HUES48 (cell line): ENCODE results near the gene ATAD1.
"Not testable (repeated sequence)": the region's sequence is repeated elsewhere in the genome, so short reads cannot be mapped to it uniquely, and the experiment has no call there.

ENCODE experiments used
- H3K27ac ChIP-seq: one replicate; pipeline ENCODE4 v1.7.0; 2013; ENCODE audit warnings: low read depth, low read length, inconsistent platforms
- H3K27me3 ChIP-seq: 2 replicates; pipeline ENCODE4 v1.6.1; 2013; ENCODE audit warnings: mild to moderate bottlenecking, low read length; ENCODE audit not compliant: control insufficient read depth, insufficient read depth
- H3K36me3 ChIP-seq: 2 replicates; pipeline ENCODE4 v1.6.1; 2013; ENCODE audit warnings: low read length; ENCODE audit not compliant: control insufficient read depth, insufficient read depth
- H3K4me1 ChIP-seq: 2 replicates; pipeline ENCODE4 v1.6.1; 2013; ENCODE audit warnings: mild to moderate bottlenecking, low read length; ENCODE audit not compliant: control insufficient read depth, insufficient read depth
- H3K4me3 ChIP-seq: 2 replicates; pipeline ENCODE4 v1.5.1; 2013; ENCODE audit warnings: mild to moderate bottlenecking, low read depth, low read length
- H3K9ac ChIP-seq: 2 replicates; pipeline ENCODE4 v1.6.1; 2013; ENCODE audit warnings: mild to moderate bottlenecking, low read depth, low read length, moderate library complexity
- H3K9me3 ChIP-seq: 2 replicates; pipeline ENCODE4 v1.6.1; 2013; ENCODE audit warnings: low read length; ENCODE audit not compliant: control insufficient read depth, insufficient read depth

The ATAD1 gene

DNA sequence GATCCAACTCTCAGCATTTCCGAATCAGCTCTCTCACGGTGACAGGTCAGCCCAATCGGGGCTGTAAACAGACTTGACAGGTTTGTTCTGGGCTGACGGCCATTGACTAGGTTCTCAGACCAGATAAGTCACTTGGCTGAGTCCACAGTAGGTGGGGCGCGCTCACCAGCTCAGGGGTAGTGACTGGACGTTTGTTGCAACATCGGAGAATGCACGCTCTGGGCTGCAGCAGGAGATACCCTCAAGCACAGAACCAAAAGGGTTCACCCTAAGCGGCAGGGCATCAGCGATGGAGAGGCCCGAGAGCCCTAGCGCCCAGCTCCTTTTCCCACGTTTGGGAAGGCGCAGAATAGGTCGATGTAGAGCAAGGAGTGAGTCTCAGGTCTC is 43.5 kb upstream of the ATAD1 start:
- Histone ChIP-seq H3K9me3 (no peaks in the 10 kb centered on the region), H3K4me1 (peaks cover 9% of the 10 kb centered on the region; the same call in 1 of the 2 replicates), H3K4me3 (peak overlapping the region; percentile 92), H3K9ac (peak overlapping the region; percentile 65), H3K27me3 (0 out of 2 replicates have a peak, but pooled peaks cover 4% of the 10 kb centered on the region), H3K36me3 (no peaks in the 10 kb centered on the region), H3K27ac (peak overlapping the region; percentile 96)

DNA sequence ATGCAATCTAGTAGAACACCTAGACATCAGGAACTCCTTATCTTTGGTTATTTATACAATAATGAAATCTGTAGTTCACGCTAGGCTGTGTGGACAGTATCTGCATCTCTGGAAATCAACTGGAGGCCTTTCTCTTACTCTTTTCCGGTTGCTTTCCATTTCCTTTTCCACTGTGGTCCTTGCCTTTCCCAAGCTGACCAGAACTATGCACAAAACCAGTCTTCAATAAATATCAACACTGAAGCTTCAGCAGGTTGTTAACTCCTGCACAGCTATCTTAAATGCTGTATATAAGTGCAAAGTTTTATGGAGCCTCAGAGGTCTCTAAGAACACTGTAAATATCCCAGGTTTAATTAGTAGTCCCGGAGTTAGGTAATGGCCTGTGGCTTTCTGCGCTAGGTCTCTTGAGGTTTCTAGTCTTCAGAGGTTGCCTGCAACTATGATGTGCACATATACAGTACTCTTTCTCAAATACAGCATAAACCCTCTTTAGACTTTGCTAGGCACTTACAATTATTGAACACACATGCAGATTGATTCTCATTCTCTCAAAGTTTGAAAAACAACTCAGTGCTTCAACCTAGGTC is 42.9 kb upstream of the ATAD1 start:
- no peak overlapping the region for H3K27ac ChIP-seq
- H3K4me3 ChIP-seq: peak overlapping the region; percentile 92
- no peak overlapping the region for H3K9ac ChIP-seq

DNA sequence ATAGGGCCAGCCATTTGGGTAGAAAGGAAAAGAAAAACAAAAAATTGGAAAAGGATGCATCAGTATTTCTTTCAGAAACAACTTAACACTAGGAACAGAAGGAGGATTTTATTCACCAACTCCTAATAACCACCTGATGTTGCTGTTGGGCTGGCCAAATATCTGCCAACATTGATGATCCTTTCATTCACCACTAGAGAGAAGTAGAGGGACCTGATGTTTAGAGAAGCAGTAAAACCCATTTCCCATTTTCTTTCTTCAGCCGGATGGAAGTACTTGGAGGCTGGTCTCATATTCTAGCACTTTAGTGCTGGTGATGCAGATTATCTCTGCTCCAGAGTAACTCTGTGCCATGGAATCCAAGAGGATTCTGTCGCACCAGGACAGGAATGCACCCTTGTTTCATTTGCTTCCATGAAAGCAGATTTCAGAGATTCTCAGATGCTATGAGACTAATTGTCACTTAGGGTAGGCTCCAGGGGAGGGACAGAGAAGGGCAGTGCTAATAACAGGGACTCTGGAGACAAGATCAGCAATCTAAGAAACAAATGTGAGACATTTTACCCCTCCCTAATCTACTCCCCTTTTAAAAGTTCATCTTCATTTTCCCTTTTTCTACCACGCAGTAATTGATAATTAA is 42.2 kb upstream of the ATAD1 start:
- no peak overlapping the region for H3K27ac ChIP-seq
- H3K4me3 ChIP-seq: no peak overlapping the region
- H3K9ac ChIP-seq: no peak overlapping the region
- H3K9me3 ChIP-seq: no peaks in the 10 kb centered on the region
- 0 out of 2 replicates have a peak, but pooled peaks cover 4% of the 10 kb centered on the region for H3K27me3 ChIP-seq
- H3K4me1 ChIP-seq: peaks cover 9% of the 10 kb centered on the region; the same call in 1 of the 2 replicates
- H3K36me3 ChIP-seq: no peaks in the 10 kb centered on the region

More for the DNA sequence above, 42.9 kb upstream of the ATAD1 start:
- Histone ChIP-seq H3K27me3 (0 out of 2 replicates have a peak, but pooled peaks cover 4% of the 10 kb centered on the region), H3K9me3 (no peaks in the 10 kb centered on the region), H3K4me1 (peaks cover 9% of the 10 kb centered on the region; the same call in 1 of the 2 replicates), H3K36me3 (no peaks in the 10 kb centered on the region)

DNA sequence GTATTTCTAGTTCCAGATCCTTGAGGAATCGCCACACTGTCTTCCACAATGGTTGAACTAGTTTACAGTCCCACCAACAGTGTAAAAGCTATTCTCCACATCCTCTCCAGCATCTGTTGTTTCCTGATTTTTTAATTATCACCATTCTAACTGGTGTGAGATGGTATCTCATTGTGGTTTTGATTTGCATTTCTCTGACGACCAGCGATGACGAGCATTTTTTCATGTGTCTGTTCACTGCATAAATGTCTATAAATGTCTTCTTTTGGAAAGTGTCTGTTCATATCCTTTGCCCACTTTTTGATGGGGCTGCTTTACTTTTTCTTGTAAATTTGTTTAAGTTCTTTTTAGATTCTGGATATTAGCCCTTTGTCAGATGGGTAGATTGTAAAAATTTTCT is 37.6 kb upstream of the ATAD1 start:
- H3K4me1 ChIP-seq, H3K9ac ChIP-seq, H3K4me3 ChIP-seq: not testable (repeated sequence)

DNA sequence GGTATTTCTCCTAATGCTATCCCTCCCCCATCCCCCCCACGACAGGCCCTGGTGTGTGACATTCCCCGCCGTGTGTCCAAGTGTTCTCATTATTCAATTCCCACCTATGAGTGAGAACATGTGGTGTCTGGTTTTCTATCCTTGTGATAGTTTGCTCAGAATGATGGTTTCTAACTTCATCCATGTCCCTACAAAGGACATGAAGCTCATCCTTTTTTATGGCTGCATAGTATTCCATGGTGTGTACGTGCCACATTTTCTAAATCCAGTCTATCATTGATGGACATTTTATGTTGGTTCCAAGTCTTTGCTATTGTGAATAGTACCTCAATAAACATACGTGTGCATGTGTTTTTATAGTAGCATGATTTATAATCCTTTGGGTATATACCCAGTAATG is 37.2 kb upstream of the ATAD1 start:
- H3K9me3 ChIP-seq, H3K4me3 ChIP-seq, H3K36me3 ChIP-seq, H3K9ac ChIP-seq, H3K27me3 ChIP-seq, H3K27ac ChIP-seq, H3K4me1 ChIP-seq: not testable (repeated sequence)

More for the DNA sequence above, 37.6 kb upstream of the ATAD1 start:
- H3K27me3 ChIP-seq, H3K36me3 ChIP-seq, H3K9me3 ChIP-seq, H3K27ac ChIP-seq: not testable (repeated sequence)

DNA sequence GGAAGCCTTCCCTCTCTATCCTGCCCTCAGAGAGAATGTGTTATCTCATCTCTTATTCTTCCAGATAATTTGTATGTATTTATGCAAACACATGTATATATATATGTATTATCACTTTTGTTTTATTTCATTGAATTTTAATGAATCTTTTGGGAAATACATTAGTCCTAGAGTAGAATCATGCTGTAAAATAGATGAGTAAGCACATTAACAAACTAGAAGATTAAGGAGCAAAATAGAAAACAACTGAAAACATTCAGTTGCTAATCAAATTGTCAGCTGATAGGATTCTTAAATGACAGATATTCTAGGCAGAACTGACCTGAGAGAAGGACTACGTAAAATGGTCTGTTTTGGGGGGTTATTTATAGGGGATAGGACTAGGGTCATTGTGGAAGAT is 34.1 kb upstream of the ATAD1 start:
- Histone ChIP-seq H3K27ac (no peak overlapping the region), H3K36me3 (no peaks in the 10 kb centered on the region), H3K9me3 (no peaks in the 10 kb centered on the region), H3K9ac (no peak overlapping the region), H3K4me3 (no peak overlapping the region), H3K27me3 (no peaks in the 10 kb centered on the region), H3K4me1 (peaks cover 10% of the 10 kb centered on the region)

DNA sequence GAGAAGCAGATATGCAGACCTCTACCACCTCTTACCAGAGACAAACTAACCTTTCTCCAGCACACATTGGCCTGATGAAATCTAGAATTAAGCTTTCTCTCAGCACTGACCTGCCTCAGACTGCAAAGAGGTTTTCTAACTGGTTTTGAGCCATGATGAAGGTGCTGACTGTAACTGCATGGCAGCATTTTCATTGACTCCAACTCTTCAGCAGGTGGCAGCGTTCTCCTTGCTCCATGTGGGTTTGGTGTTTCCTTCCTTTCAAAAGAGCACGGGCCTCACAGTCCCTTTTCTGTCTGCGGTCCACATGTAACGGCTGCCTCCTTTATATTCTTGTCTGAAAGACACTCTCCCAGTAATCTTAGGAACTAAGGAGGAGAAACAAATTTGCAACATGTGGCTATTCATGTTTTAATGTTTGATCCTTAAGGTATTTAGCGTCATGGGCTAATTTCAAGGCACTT is 32.7 kb upstream of the ATAD1 start:
- no peak overlapping the region for H3K9ac ChIP-seq
- no peaks in the 10 kb centered on the region for H3K27me3 ChIP-seq
- H3K4me3 ChIP-seq: no peak overlapping the region
- H3K36me3 ChIP-seq: no peaks in the 10 kb centered on the region
- peaks cover 10% of the 10 kb centered on the region for H3K4me1 ChIP-seq
- no peak overlapping the region for H3K27ac ChIP-seq
- H3K9me3 ChIP-seq: no peaks in the 10 kb centered on the region

DNA sequence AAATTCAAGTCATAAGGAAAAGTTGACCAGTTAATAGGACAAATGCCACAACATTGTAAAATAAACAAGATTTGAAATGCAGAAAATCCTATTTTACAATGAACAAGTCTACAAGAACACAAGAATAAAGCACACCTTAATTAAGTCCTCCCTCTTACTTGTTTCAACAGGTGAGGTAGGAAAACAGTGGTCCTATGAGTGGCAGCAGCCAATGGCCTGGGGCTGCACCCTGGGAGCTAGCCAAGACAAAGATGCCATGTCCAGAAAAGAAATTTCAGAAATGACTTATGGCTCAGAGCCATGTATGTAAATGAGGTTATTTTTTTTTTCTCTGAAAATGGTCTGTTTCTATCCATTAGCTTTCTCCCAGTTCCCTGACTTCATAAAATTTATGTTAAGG is 31.0 kb upstream of the ATAD1 start:
- Histone ChIP-seq H3K27me3 (no peaks in the 10 kb centered on the region), H3K9me3 (no peaks in the 10 kb centered on the region), H3K9ac (no peak overlapping the region), H3K4me1 (peaks cover 10% of the 10 kb centered on the region), H3K36me3 (no peaks in the 10 kb centered on the region), H3K27ac (no peak overlapping the region), H3K4me3 (no peak overlapping the region)

DNA sequence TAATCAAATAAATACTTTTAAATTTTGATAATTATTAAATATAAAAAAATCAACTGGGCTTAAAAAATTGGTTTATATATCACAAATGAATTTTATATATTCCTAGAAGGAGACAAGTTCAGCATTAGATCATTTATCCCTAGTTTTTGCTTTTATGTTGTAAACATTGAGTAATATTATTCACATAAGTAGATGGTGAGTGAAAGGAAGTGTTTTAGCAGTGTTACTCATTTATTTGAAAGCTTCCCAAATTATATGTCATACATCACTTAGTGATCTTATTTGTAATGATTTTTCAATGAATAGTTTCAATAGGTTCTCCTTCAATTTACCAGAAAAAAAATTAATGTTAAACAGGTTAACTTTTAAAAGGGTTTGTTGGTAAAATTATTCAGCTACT is 29.5 kb upstream of the ATAD1 start:
- H3K36me3 ChIP-seq: no peaks in the 10 kb centered on the region
- peaks cover 10% of the 10 kb centered on the region for H3K4me1 ChIP-seq
- no peak overlapping the region for H3K27ac ChIP-seq
- no peak overlapping the region for H3K4me3 ChIP-seq
- H3K9me3 ChIP-seq: no peaks in the 10 kb centered on the region
- H3K9ac ChIP-seq: no peak overlapping the region
- no peaks in the 10 kb centered on the region for H3K27me3 ChIP-seq

DNA sequence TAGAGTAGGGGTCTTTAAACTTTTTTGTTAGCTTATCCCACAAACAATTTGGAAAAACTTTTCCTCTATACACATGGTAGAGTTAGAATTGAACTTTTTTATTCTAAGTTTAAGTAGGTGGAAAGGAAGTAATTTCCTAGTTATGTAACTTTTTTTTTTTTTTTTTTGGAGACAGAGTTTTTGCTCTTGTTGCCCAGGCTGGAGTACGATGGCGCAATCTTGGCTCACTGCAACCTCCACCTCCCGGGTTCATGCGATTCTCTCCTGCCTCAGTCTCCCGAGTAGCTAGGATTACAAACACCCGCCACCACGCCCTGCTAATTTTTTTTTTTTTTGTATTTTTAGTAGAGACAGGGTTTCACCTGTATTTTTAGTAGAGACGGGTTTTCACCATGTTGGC is 28.7 kb upstream of the ATAD1 start:
- H3K27ac ChIP-seq, H3K9ac ChIP-seq, H3K9me3 ChIP-seq: not testable (repeated sequence)

DNA sequence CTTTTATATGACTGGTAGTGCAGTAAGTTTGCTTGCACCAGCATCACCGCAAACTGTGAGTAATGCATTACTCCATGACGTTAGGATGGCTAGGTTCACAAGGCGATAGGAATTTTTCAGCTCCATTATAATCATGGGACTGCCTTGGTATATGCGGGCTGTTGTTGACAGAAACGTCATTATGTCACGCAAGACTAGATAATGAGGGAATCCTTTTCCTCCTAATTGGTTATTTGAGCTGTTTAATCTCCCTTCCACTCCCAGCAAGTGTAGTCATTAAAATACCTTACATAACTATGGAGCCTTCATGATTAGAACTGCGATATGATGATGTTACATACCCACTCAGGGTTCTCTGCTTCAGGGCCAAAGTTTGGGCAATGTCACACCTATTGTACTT is 28.0 kb upstream of the ATAD1 start:
- Histone ChIP-seq H3K4me3 (no peak overlapping the region), H3K27me3 (no peaks in the 10 kb centered on the region), H3K9me3 (no peaks in the 10 kb centered on the region), H3K36me3 (no peaks in the 10 kb centered on the region), H3K9ac (no peak overlapping the region), H3K27ac (no peak overlapping the region), H3K4me1 (peaks cover 9% of the 10 kb centered on the region)

More for the DNA sequence above, 28.7 kb upstream of the ATAD1 start:
- not testable (repeated sequence) for H3K36me3 ChIP-seq, H3K27me3 ChIP-seq, H3K4me1 ChIP-seq, H3K4me3 ChIP-seq
